Activated naive CD8-positive, alpha-beta T cell treated with anti-CD3 and anti-CD28 coated beads, Interleukin-2, amount 50 U/mL, for 24 hours (primary cell): ENCODE measurements around the gene LDLRAD4.

Experiments
- ATAC-seq: fragments of 150-1000 bp; cut with Tn5 transposase; one replicate; pipeline ENCODE4 v1.10.0; 2021
- DNase-seq: peaks from one replicate; pipeline ENCODE4 v3.0.0; 2021
- H3K27ac Mint-ChIP-seq: one replicate; pipeline ENCODE4 v1.8.0; 2021; ENCODE audit warnings: mild to moderate bottlenecking, mixed read lengths
- H3K27me3 Mint-ChIP-seq: one replicate; pipeline ENCODE4 v1.8.0; 2021; ENCODE audit warnings: mixed read lengths
- H3K36me3 Mint-ChIP-seq: one replicate; pipeline ENCODE4 v1.8.0; 2021; ENCODE audit warnings: low read depth, mixed read lengths
- H3K4me1 Mint-ChIP-seq: one replicate; pipeline ENCODE4 v1.8.0; 2021; ENCODE audit warnings: mixed read lengths
- H3K4me3 Mint-ChIP-seq: one replicate; pipeline ENCODE4 v1.8.0; 2021; ENCODE audit warnings: mild to moderate bottlenecking, moderate library complexity, mixed read lengths
- H3K9me3 Mint-ChIP-seq: one replicate; pipeline ENCODE4 v1.8.0; 2021; ENCODE audit warnings: mixed read lengths

LDLRAD4 gene

DNA sequence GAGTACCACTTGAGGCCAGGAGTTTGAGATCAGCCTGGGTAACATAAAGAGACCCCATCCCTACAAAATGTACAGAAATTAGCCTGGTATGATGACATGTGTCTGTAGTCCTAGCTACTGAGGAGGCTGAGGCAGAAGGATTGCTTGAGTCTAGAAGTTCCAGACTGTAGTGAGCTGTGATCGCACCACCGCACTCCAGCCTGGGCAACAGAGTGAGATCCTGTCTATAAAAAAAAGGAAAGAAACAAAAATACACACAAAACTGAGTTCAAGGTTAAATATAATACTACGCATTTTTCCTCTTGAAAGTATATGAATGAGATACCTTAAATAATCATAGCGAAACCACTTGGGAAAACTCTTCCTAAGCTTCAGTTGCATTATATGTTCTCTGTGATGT lies 94.0 kb downstream of the LDLRAD4 start:
- peaks cover 17% of the 10 kb centered on the region for H3K36me3 Mint-ChIP-seq
- DNase-seq (no peak), ATAC-seq (no peak)
- no peak overlapping the region for H3K4me3 Mint-ChIP-seq
- peaks cover 45% of the 10 kb centered on the region for H3K4me1 Mint-ChIP-seq
- no peak overlapping the region for H3K27ac Mint-ChIP-seq
- peaks cover 23% of the 10 kb centered on the region for H3K9me3 Mint-ChIP-seq
- no peaks in the 10 kb centered on the region for H3K27me3 Mint-ChIP-seq

- no peaks in the 10 kb centered on the region for H3K27me3 Mint-ChIP-seq
- H3K36me3 Mint-ChIP-seq, result peaks cover 17% of the 10 kb centered on the region
- peaks cover 23% of the 10 kb centered on the region for H3K9me3 Mint-ChIP-seq
- DNase-seq (no peak), ATAC-seq (peak; percentile 66)
- no peak overlapping the region for H3K4me3 Mint-ChIP-seq
- H3K4me1 Mint-ChIP-seq, result peaks cover 41% of the 10 kb centered on the region
- H3K27ac Mint-ChIP-seq, result peak overlapping the region; percentile 26
These were observed 94.6 kb downstream of the LDLRAD4 start for GRCh38 chr18:13313006-13313686.

GRCh38 chr18:13315000-13315399 lies 96.4 kb downstream of the LDLRAD4 start:
- DNase-seq, result no peak
- no peak overlapping the region for H3K27ac Mint-ChIP-seq
- ATAC-seq, result no peak
- H3K9me3 Mint-ChIP-seq, result peaks cover 23% of the 10 kb centered on the region
- no peak overlapping the region for H3K4me3 Mint-ChIP-seq
- peaks cover 17% of the 10 kb centered on the region for H3K36me3 Mint-ChIP-seq
- H3K4me1 Mint-ChIP-seq, result peaks cover 43% of the 10 kb centered on the region
- H3K27me3 Mint-ChIP-seq, result no peaks in the 10 kb centered on the region

DNA sequence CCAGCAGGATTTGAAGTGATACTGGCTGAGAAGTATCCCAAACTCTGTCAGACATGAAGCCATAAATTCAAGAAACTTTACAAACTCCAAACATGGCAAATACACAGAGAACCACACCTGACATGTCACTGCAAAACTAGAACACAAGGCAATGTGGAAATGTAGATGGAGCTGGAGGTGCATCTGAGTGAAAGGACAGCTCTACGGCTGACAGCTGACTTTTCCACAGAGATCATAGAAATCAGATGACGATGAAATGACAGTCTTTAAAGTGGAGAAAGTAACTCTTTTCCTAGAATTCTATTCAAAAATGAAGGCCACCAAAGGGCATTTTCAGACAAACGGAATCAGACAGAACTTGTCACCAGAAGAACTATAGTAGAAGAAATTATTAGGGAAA lies 97.5 kb downstream of the LDLRAD4 start:
- H3K36me3 Mint-ChIP-seq, result peaks cover 17% of the 10 kb centered on the region
- H3K4me1 Mint-ChIP-seq, result peaks cover 46% of the 10 kb centered on the region
- no peaks in the 10 kb centered on the region for H3K27me3 Mint-ChIP-seq
- no peak for ATAC-seq
- no peak overlapping the region for H3K27ac Mint-ChIP-seq
- no peak overlapping the region for H3K4me3 Mint-ChIP-seq
- DNase-seq, result no peak
- H3K9me3 Mint-ChIP-seq, result peaks cover 23% of the 10 kb centered on the region

DNA sequence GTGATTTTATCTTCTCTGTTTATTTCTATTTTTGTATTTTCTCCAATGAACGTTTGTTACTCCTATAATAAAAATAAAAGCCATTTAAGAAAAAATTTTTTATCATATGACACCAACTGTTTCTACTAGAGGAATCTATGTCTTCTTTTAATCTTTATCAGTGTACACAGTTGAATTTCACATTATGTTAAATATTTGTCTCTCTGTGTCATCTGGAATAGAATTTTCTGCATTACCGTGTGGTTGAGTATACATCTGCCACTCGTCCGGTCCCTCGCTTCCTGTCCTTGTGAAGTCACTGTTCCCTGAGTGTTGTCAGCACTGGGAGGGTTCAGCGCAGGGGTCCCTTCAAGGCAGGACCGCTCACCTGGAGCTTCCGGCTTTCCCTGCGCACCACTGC lies 99.2 kb downstream of the LDLRAD4 start:
- DNase-seq (no peak), ATAC-seq (no peak)
- H3K4me3 Mint-ChIP-seq, result no peak overlapping the region
- H3K27ac Mint-ChIP-seq, result no peak overlapping the region
- peaks cover 17% of the 10 kb centered on the region for H3K36me3 Mint-ChIP-seq
- peaks cover 23% of the 10 kb centered on the region for H3K9me3 Mint-ChIP-seq
- H3K27me3 Mint-ChIP-seq, result no peaks in the 10 kb centered on the region
- H3K4me1 Mint-ChIP-seq, result peaks cover 39% of the 10 kb centered on the region

GRCh38 chr18:13318731-13319501 lies 100.4 kb downstream of the LDLRAD4 start:
- H3K27me3 Mint-ChIP-seq, result no peaks in the 10 kb centered on the region
- ATAC-seq, result peak; percentile 85
- peak; percentile 29 for DNase-seq
- no peak overlapping the region for H3K4me3 Mint-ChIP-seq
- H3K4me1 Mint-ChIP-seq, result peaks cover 28% of the 10 kb centered on the region
- H3K9me3 Mint-ChIP-seq, result peaks cover 23% of the 10 kb centered on the region
- peak overlapping the region; percentile 75 for H3K27ac Mint-ChIP-seq
- peaks cover 17% of the 10 kb centered on the region for H3K36me3 Mint-ChIP-seq

GRCh38 chr18:13319629-13320028 lies 101.1 kb downstream of the LDLRAD4 start:
- ATAC-seq, result no peak
- Mint-ChIP-seq H3K36me3 (peaks cover 14% of the 10 kb centered on the region), H3K4me3 (no peak overlapping the region), H3K27ac (no peak overlapping the region), H3K9me3 (peaks cover 19% of the 10 kb centered on the region), H3K4me1 (peaks cover 21% of the 10 kb centered on the region), H3K27me3 (no peaks in the 10 kb centered on the region)
- no peak for DNase-seq

DNA sequence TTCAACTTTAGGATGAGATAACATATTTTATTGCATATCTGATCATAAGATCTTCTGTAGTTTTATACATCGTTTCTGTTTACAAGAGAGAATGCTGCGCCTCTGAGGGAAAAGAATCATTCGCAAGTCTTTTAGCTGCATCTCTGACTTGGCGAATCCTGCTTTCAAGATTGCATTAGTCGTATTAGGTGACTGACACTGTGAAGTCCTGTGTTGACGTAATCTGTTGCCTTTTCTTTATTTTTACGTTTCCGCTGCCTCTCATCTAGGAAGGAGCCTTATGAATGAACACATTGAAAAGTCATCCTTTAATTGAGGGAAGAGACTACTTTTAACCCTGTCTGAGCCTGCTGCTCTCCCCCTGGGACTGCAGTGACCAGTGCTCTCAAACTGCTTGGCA lies 101.5 kb downstream of the LDLRAD4 start:
- Mint-ChIP-seq H3K27ac (no peak overlapping the region), H3K9me3 (peaks cover 17% of the 10 kb centered on the region), H3K4me1 (peaks cover 22% of the 10 kb centered on the region), H3K27me3 (no peaks in the 10 kb centered on the region), H3K4me3 (no peak overlapping the region), H3K36me3 (peaks cover 12% of the 10 kb centered on the region)
- ATAC-seq (no peak), DNase-seq (no peak)

DNA sequence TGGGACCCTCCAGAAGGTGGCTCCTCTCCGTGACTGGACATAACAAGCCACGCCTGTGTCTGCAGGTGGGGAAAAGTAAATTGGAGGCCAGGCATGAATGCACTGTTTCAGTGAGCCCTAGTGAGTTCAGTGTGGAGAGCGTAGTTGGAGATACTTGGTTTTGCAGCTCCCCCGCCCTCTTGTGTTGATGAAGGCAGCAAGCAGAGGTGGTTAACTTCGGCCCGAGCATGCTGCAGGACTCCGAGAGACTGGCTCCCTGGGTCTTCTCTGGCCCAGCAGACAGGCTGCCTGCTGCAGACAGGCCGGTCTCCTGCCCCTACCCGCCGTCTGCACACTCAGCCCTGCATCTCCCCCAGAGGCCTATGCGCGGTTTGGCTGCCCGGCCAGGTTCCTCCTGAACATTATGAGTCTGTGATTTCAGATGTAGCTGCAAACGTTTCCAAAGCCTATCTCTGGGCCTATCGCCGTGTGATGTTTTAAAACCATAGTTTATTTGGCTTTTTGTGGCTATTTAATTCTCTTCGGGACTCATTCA lies 102.4 kb downstream of the LDLRAD4 start:
- Mint-ChIP-seq H3K4me1 (peaks cover 22% of the 10 kb centered on the region), H3K27ac (no peak overlapping the region), H3K4me3 (no peak overlapping the region), H3K9me3 (peaks cover 9% of the 10 kb centered on the region), H3K36me3 (peaks cover 6% of the 10 kb centered on the region), H3K27me3 (no peaks in the 10 kb centered on the region)
- no peak for DNase-seq
- no peak for ATAC-seq

DNA sequence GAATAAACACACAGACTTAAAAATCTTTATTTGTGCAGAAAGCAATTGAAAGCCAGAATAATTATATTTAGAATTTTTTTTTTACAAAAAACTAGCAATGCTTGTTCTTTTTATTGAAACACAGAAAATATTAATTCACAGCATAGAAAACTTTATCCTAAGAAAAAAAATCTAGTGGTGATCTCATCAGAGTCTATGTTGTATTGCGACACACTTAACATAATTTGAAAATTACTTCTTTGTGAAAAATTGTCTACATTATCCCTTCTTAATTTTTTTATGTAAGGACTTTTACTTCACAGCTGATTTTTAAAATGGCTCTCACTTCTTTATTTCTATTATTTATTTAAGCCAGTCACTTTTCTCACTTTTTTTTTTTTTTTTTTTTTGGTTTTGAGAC lies 103.4 kb downstream of the LDLRAD4 start:
- DNase-seq (no peak), ATAC-seq (no peak)
- H3K9me3 Mint-ChIP-seq, result no peaks in the 10 kb centered on the region
- peaks cover 22% of the 10 kb centered on the region for H3K4me1 Mint-ChIP-seq
- H3K27ac Mint-ChIP-seq, result no peak overlapping the region
- no peaks in the 10 kb centered on the region for H3K36me3 Mint-ChIP-seq
- H3K27me3 Mint-ChIP-seq, result no peaks in the 10 kb centered on the region
- H3K4me3 Mint-ChIP-seq, result no peak overlapping the region

- DNase-seq, result no peak
- no peak for ATAC-seq
- Mint-ChIP-seq H3K27me3 (no peaks in the 10 kb centered on the region), H3K4me1 (peaks cover 22% of the 10 kb centered on the region), H3K9me3 (no peaks in the 10 kb centered on the region), H3K27ac (no peak overlapping the region), H3K4me3 (no peak overlapping the region), H3K36me3 (no peaks in the 10 kb centered on the region)
These were observed 104.6 kb downstream of the LDLRAD4 start for GRCh38 chr18:13323186-13323585.

DNA sequence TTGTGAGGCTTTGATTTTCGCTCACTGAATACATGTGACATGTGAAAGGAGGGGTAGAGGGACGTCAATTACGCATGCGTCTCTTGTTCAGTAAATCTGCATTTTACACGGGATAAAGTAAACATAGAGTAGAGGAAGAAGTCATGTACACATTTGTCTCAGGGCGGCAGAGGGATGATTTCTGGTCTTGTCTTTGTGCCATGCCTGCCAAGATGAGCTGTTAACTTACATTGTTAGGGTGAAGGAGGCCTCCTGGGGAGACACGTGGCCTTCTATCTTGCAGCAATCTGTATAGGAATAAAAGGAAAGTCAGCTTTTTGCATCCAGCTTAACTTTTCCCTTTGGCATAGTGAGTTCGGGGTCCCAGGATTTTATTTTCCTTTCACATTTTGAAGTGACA lies 106.3 kb downstream of the LDLRAD4 start:
- Mint-ChIP-seq H3K4me3 (no peak overlapping the region), H3K9me3 (no peaks in the 10 kb centered on the region), H3K36me3 (no peaks in the 10 kb centered on the region), H3K4me1 (peaks cover 7% of the 10 kb centered on the region), H3K27ac (no peak overlapping the region), H3K27me3 (no peaks in the 10 kb centered on the region)
- no peak for DNase-seq
- no peak for ATAC-seq

GRCh38 chr18:13328213-13328612 lies 109.7 kb downstream of the LDLRAD4 start:
- ATAC-seq (no peak), DNase-seq (no peak)
- H3K4me3 Mint-ChIP-seq, result no peak overlapping the region
- no peak overlapping the region for H3K27ac Mint-ChIP-seq
- H3K36me3 Mint-ChIP-seq, result no peaks in the 10 kb centered on the region
- H3K27me3 Mint-ChIP-seq, result no peaks in the 10 kb centered on the region
- H3K4me1 Mint-ChIP-seq, result peaks cover 12% of the 10 kb centered on the region
- no peaks in the 10 kb centered on the region for H3K9me3 Mint-ChIP-seq

GRCh38 chr18:13330996-13331395 lies 112.4 kb downstream of the LDLRAD4 start:
- DNase-seq (no peak), ATAC-seq (no peak)
- H3K9me3 Mint-ChIP-seq, result peaks cover 4% of the 10 kb centered on the region
- no peak overlapping the region for H3K27ac Mint-ChIP-seq
- H3K27me3 Mint-ChIP-seq, result no peaks in the 10 kb centered on the region
- H3K4me1 Mint-ChIP-seq, result peaks cover 12% of the 10 kb centered on the region
- H3K36me3 Mint-ChIP-seq, result no peaks in the 10 kb centered on the region
- H3K4me3 Mint-ChIP-seq, result no peak overlapping the region

DNA sequence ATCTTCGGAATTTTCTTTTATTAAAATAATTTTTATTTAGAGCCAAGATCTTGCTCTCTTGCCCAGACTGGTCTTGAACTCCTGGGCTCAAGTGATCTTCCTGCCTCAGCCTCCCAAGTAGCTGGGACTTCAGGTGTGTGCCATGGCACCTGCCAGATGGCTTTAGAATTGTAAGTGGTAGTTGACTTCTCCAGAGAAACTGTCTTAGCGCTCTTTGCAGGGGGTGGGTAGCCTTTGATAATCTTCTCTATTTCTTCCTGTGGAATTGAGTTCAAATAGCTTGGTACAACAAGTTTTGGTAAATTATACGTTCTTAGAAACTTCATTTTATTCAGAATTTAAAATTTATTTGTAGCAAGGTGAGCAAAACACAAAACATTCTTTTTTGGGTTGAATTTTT lies 113.3 kb downstream of the LDLRAD4 start:
- peaks cover 4% of the 10 kb centered on the region for H3K9me3 Mint-ChIP-seq
- ATAC-seq (no peak), DNase-seq (no peak)
- H3K4me1 Mint-ChIP-seq, result peaks cover 12% of the 10 kb centered on the region
- H3K27ac Mint-ChIP-seq, result no peak overlapping the region
- no peaks in the 10 kb centered on the region for H3K27me3 Mint-ChIP-seq
- no peaks in the 10 kb centered on the region for H3K36me3 Mint-ChIP-seq
- no peak overlapping the region for H3K4me3 Mint-ChIP-seq
